ENCODE results near the gene KPNB1.
A peak's percentile ranks its signal among the peaks of the same experiment; 100 is the strongest.

KPNB1 gene

DNA sequence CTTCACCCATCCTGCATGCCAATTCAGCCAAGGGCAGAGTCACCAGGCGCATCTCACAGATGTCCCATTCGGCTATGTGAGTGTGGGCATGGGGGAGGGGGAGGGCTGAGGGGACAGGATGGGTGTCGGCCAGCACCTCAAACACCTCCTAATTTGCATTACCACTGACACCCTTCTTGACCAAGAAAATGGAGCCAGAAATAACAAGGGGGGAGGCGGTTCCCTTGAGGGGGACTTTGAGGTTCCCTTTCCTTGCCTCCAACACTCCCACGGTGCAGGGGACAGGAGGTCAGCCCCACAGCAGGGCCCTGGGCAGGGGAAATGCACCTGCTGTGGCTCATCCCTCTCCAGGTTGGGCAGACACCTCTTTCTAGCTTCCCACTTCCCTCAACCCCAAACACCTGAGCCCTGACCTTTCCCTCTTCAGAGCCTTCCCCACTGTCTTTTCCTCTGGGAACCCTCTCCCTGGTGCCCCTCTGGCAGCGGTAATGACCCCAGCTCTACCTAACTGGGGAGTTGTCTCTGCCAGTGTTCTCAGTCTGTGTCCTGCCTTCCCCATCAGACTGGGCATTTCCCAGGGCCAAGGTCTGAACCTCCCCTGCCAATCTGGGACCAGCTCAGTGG, 65.2 kb downstream of the KPNB1 start:
- no peak for DNase-seq

DNA sequence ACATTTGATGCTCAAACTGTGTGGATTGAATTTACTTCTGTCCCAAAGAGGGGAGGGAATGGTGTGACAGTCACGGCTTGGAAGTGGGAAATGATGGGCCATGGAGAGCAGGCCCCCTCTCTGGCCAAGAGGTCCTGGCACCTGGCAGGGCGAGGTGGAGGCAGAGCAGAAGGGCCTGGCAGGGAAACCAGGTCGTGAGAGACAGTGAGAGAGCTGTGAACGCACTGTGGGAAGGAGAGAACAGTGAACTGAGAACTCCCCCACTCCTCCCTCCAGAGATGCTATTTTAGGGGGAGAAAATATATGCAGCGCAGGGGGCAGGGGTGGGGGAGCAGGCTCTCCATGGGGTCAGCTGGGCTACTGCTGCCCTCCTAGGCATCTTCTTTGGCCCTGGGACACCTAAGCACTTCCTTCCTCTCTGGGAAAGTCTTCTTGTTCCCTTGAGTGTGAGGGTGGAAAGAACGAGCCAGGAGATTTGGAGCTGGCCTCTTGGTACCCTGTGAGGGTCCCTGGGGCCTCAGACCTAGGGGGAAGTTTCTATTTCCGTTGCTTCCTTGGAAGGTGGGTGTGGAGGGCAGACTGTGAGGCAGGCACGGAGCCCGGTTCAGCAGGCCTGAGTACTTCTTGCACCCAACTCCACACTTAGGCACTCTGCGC, 66.1 kb downstream of the KPNB1 start:
- DNase-seq, result no peak

DNA sequence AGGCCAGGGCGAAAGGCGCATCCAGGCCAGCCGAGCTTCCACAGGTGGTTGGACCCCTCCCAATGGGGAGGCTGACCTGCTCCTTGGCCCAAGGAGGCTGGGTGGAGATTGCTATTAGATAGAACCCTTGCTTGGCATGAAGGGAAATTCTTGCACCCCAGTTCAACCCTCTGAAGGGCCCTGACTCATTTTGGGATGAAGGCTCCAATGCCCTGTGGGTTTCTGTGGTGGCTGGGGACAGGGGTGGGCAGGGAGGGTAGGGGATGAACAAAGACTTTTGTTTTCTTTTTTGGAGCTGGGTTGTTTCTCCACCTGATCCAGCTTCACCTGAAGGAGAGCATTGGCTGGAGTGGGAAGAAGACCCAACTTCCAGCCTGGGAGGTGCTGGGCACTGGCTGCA, 66.7 kb downstream of the KPNB1 start:
- no peak for DNase-seq

DNA sequence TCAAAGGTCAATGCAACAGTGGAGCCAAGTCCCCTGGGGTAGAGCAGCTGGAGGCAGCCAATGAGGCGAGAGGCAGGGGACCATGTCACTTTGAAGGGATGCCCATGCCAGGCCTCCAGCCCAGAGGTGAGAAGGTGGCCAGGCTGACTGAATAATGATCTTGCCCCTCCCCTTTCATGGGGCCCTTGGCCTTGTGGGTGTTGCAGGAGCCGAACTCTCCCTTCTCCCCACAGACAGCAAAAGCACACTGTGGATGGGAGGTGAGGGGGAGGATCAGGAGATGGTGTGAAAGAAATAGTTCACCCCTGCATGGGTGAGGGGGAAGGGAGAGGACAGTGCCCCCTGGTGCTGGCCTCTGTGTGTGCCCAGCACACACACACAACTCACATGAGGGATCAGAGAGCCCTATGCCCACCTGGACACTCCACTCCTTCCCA, 67.6 kb downstream of the KPNB1 start:
- no peak for DNase-seq

DNA sequence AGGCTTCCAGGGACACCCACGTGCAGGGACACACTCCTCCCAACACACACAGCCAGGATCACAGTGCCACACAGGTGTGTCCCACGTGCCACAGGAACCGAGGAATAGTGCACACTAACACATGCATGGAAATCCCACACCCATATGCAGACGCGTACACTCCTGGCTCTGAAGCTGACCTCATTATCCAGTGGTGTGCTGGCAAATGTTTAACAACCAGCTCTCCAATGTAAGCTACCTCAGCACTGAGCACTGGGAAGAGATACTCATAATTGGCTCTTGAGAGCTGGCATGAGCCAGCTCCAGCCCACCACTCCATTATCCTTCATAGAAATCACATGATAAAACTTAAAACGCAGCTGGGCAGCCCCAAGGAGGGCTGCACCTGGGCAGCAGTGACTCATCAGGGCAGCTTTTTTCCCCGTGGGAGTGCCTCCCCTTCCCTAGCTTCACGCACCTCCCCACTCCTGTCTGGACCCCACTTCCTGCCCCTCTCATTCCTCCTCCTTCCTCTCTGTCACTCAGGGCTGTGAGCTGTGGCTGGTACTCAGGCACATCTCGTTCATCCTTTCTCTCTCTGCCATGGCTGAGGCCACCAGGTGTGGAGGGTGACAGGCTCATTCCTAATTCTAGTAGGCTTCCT, 68.4 kb downstream of the KPNB1 start:
- no peak for DNase-seq

DNA sequence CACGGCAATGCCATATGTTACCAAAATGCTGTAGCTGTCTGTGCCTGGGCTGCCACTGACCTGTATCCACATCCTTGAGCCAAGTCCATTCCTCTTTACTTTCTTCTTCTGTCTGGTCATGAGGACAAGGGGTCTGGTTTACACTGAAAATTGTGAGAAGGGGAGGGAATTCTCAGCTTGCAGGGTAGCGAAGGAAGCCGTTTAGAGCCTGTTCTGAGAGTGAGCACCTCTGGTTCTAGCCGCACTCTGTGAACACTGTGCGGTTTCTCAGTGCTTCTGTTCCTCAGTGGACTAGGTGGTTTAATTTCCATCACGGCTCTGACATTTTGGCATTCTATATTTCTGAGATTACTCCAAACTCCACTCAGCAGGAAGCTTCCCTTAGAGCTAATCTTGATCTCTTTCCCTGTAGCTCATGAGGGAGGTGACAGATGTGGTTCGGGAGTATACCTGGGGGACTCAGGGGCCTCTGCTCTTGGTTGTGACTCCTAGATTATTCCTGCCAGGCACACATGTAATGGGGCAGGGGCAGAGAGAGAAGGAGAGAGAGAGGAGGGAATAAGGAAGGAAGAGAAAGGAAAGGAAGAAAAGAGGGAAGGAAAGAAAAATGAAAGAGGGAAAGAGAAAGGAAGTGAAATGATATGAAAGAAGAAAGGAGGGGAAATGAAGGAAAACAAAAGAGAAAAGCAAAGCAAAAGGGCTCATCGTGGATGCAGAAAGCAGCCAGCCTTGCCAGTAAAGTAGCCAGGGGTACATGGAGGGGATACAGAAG, 69.1 kb downstream of the KPNB1 start:
- no peak for DNase-seq

DNA sequence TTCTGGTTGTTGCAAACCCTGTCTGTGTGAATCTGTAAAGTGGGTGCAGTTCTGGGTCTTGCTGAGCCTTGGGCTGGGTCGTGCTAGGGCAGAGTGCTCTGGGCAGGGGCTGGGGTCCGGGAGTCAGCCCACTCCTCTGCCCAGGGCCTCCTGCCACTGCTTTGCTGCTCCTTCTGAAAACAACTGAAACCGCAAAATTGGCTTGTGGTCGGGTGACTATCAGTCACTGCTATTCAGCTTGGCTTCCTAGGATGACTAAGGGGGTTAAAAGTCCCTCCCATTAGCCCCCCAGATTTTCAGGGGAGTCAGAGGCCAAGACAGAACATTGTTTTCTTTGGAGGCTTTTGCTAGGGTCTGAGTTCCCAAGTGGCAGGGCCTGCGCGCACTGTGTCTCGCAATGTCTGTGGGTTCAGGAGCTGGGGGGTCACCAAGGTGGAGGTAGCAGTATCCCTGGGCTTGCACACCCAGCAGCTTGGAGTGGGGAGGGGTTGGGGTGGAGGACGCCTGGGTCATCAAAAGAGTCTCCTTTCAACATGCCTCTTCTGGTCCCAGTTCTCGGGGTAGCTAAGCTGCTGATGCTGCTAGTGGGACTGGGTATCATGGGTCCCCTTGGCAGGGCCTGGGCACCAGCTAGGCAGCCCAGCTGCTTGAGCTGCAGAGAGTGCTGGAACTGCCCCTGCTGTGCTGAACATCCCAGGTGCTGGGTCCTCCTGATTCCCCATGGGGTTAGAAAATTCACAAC, 69.9 kb downstream of the KPNB1 start:
- DNase-seq, result peak; percentile 26

DNA sequence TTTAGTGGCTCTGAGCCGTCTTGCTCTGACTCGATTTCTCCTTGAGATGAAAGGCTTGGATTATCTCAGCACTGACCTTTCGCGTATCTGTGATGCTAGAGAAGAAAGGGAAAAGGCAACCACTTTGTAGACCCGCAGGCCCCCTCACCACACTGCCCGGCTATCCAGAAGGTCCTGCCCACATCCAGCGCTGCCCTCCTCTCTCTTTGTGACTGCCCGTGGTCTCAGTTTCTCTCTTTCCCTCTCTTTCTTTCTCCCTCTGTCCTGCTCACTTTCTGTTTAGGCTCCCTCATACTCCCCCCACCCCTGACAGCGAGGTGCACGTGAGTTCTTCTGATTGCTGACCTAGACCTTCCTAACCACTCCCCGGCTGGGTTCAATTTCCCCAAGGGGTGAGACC, 70.5 kb downstream of the KPNB1 start:
- no peak for DNase-seq

DNA sequence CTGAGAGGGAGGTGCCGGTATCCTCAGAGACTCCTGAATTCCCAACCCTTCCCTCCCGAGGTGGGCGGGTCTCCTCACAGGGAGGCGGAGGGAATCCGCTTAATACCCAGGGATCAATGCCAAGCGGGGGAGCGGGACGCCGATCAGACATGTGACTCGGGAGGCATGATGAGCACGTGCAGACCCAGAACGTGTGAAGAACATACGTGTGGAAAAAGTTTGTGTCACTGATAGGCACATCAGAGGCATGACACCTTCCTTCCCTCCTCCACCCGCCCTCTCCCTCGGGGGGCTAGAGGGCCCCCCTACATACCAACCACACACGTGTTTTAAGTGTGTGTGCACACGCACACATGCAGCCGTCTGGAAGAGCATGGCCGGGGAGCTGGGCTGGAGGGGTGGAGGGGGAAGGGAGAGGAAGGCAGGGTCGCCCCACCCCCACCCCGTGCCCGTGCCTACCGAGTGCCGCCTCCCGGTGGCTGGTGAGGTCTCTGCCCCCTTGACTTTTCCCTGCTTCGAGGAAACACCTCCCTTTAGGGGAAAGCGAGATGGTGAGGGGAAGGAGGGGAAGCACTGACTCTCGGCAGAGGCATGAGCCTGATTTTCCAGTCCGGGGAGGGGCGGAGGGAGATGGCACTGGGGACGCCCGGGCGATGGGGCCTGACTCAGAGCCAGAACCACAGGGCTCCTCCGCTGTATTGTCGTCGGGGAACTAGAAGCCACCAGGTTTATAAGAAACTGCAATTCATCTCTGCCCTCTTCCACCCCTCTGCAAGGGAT, 71.2 kb downstream of the KPNB1 start:
- peak; percentile 61 for DNase-seq

DNA sequence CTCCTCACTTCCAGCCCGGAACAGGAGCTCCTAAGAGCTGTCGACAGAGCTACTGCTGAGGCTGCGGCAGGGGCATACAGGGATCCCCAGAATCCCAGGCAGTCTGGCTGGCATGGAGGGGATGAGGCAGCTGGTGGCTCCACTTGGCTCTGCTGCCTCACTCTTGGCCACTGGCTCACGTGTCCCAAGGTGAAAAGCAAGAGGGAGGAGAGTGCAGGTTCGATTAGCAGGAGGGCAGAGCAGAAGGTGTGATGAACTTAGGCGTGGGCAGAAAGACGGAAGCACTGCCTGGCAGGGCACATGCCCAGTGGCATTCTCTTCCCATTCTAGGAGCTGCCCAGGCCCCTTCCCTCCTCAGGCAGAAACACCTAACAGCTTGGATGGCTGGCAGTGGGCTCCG, 72.0 kb downstream of the KPNB1 start:
- DNase-seq, result no peak

DNA sequence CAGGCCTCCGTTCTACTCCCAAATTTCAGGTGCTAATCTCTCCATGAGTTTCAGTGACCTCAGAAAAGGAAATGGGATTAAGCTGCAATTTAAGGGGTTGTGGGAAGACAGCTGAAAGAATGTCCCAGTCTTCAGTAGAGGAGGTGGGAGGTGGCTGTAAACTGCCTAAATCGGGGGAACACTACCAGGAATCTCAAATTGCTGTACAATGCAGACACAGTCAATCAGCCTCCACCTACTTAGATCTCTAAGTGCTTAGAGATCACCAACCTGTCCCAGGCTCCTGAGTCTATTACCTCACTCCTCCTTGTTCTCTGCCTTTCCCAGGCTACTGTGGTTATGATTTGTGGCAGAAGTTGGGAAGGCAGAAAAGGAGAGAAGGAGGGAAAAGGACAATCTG, 75.0 kb downstream of the KPNB1 start:
- no peak for DNase-seq

DNA sequence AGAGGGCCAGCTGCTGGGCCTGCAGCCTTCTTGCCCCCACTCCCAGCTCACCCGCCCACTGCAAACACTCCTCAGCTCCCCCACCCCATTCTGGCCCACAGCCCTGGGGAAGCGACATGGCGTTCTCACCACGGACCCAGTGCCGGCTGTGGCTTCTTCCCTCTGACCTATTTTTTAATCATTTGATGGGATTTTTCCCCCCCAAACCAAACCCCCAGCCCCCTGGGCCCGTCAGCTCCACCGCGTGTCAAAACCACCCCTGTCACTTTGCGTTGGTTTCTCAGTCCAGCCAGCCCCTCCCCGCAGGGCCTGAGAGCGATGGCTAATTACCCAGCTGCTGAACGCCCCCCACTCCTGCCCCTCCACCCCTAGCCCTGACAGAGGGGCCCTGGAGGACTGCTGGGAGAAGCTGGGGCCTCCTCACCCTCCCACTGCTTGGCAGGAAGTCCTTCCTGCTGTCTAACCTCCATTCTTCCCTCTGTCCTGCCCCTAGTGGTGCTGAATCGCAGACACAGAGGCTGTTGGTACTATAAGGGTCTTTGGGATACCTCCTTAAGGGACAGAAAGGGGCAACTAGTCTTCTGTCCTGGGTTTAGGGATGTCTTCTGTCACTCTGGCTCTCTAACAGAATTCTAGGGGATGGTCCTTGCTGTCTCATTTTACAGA, 75.9 kb downstream of the KPNB1 start:
- DNase-seq, result no peak

DNA sequence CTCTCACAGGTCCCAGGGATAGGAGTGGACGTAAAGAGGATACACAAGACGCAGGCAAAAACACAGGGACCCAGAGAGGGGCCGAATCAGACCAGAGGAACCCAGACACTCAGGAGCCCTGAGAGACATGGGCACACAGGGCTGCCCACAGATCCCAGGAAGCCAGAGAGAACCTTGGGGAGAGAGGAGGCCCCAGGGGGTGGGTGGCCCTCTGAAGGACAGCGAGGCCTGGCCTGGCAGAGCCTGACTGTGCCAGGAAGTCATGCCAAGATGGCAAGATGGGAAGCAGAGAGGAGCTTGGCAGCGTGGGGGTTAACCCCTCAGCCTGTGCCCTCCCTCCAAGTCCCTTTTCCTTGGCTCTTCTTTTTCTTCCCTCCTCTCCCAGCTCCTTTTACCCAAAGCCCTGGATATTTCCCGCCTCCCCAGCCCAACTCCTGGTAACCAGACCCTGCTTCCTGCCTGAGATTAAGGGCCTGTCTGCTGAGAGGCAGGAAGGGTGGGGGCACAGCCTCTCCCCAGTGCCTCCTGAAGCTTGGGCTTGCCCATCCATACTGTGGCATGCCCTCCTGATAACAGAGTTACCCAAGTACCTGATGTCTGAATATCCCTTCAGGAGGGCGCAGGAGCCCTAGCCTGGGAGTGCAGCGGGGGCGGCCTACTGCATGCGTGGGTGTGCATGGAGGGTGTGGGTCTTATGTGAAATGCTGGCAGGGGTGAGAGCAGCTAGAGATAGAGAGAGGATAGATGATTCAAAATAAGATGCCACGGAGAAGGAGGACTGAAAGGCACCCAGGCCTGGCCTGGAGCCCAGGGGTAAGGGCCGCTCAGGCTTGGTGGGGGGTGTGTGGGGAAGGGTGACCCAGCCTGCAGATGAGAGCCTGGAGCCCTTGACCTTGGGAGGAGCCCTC, 77.3 kb downstream of the KPNB1 start:
- DNase-seq, result no peak

DNA sequence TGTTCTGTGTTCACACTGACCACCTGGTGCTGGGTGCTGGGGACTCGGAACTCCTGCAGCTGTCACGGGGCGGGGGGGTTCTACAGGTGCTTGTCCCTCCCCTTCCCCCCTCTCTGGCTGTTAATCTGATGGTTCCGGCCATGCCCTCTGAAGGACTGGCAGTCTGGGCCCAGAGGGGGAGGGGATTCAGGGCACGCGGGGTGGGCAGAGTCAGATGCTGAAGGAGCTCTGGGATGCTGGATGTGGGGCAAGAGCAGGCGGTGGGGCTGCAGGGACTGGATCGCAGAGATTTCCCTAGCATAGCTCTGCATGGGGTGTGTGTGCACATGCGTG, 78.0 kb downstream of the KPNB1 start:
- no peak for DNase-seq

DNA sequence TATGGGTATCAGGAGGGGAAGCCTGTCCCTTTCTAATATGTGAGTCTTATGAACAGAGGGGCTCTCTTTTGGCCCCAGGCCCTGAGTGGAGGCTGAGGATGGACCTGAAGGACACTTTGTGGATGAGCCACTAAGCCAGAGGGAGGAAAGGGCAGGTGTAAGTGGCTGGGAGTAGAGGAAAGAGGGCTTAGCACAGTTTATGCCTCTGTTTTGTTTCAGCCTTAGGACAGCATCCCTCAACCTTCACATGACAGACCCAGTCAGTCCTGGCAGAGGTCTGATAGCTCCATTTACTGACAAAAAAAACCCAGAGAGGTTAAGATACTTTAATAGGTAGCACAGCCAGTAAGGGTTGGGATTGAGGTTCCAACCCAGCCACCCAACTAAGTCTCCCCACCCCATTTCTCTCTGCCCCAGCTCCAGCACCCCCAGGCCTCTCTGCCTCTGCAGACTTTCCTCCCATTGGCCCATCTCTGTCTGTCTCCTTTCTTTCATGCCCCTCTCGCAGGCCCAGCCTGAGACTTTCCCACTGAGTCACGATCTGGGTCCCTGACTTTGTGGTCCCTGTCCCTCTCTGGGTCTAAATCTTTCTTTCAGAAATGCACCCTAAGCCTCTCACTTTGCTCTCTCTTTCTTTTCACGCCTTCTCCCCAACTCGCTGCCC, 78.6 kb downstream of the KPNB1 start:
- no peak for DNase-seq

DNA sequence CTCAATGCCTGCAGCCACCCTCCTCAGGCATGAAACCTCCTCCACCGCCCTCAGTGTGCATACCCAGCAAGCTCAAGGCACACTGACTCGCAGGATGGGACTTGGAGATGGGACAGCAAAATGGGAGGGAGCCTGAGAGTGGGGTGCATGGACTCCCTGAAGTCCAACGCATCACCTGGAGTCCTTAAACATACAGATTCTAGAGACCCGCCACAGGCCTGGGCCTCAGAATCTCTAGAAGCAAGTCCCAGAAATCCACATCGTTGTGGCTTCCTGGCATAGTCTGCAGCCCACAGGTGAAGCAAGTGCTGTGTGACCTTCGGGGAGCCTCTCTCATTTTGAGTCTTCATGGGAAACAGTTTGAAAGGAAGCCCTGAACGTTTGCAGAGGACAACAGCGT, 79.8 kb downstream of the KPNB1 start:
- no peak for DNase-seq

DNA sequence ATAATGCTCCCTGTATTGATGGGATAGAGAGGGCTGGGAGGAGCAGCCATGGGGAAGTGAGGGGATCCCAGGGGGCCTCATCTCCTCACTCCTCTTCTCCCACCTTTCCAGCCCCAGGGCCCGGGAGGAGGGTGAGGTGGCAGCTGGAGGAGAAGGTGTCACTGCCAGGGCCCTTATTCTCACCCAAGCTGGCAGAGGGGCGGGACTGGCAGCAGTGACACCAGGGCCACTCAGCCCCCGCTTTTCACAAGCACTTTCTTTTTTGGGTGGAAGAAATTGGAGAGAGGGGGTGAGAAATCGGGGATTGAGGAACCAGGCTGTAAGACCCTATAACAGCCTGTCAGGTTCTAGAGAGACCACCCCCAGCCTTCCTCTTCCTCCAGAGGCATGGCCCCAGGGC, 81.0 kb downstream of the KPNB1 start:
- no peak for DNase-seq

DNA sequence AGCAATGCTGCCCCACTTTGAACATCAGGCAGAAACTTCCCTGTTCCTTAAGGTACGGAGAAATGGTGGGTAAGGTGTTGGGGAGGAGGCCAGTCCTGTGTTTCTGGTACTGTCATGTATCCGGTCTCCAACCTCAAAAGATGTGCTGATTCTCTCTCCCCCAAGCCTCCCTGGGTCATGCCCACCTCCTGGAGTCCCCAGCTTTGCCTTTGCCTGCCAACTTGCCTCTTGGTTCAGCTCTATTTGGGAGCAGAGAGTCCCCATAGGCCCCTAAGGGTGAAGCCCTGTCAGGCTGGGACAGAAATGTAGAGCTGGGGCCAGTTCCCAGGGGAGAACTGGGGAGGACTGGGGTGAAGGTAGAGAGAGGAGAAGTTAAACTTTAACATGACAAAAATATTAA, 81.7 kb downstream of the KPNB1 start:
- DNase-seq, result no peak

DNA sequence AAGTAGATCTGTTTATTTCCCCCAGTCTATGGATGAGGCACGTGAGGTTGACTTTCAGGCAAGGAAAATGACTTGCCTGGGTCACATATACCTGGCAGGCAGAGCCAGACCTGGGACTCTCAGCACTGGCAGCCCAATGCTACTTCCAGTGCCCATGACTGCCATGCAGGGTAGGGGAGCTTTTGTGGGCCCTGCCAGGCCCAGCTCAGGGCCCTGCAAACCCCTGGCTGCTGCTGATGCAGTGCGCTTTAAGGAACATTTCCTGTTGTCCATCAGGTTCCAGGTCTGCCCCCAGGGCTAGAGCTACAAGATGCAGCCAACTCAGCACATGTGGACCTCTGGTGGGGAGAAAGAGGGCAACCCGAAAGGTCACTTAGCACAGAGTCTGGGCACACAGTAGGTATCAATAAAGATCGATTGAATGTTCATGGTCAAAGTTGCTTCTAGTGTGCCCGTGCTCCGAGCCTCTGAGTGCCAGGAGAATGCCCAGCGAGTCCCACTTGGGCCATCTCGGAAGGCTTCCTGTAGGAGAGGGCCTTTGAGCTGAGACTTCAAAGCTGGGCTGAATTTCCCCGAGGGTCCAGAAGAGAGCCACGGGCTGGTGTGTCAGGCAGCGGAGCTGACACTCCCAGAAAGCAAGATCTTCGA, 82.8 kb downstream of the KPNB1 start:
- DNase-seq, result no peak

Measured in inflammatory macrophage treated with lipopolysaccharide for 4 hours (primary cell).